ENCODE results near the gene SPDYE4.

DNA sequence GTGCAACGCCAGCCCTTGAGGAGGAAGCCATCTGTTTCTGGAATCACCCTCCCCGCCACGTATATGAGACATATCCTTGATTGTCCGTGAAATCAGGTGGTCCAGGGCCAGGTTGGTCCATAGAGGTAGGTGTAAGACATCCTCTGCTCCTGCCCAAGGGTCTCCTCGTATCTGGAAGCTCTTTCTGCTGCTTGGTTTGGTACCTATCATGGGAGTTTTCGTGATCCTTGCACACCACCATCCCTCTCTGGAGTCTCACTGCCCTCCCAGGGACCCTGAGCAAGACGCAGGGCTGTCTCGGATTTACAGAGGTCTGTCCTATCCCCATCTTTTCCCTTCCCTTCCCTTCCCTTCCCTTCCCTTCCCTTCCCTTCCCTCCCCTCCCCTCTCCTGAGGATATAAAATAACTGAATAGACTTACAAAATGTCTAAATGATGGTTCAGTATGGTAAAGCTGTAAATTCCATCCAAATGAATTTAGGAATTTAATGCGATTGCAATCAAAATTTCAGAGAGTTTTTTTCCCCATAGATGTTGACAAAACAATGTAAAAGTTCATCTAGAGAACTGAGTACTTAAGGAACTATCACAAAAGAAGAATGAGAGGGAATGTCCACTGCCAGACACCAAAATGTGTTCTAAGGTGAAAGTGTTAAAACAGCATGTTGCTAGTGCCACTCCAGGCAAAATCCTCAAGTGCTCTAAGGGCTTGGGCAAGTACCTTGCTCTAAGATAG, 11.7 kb downstream of the SPDYE4 start:
- TF ChIP-seq, protein P1, sequence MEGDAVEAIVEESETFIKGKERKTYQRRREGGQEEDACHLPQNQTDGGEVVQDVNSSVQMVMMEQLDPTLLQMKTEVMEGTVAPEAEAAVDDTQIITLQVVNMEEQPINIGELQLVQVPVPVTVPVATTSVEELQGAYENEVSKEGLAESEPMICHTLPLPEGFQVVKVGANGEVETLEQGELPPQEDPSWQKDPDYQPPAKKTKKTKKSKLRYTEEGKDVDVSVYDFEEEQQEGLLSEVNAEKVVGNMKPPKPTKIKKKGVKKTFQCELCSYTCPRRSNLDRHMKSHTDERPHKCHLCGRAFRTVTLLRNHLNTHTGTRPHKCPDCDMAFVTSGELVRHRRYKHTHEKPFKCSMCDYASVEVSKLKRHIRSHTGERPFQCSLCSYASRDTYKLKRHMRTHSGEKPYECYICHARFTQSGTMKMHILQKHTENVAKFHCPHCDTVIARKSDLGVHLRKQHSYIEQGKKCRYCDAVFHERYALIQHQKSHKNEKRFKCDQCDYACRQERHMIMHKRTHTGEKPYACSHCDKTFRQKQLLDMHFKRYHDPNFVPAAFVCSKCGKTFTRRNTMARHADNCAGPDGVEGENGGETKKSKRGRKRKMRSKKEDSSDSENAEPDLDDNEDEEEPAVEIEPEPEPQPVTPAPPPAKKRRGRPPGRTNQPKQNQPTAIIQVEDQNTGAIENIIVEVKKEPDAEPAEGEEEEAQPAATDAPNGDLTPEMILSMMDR (conservative IDR thresholded peaks at IDR 0.05 in 1 of 2, IDR thresholded peaks at IDR 0.05 in 1 of 2; ENCODE audit: low read depth in 1 of 2, low read length in 2 of 2): no peak
- no peak for TF ChIP-seq EZH2 (IDR thresholded peaks at IDR 0.05; ENCODE audit: low read length, missing control alignments)
